ENCODE data around the gene TNFRSF12A.

Gene TNFRSF12A

DNA sequence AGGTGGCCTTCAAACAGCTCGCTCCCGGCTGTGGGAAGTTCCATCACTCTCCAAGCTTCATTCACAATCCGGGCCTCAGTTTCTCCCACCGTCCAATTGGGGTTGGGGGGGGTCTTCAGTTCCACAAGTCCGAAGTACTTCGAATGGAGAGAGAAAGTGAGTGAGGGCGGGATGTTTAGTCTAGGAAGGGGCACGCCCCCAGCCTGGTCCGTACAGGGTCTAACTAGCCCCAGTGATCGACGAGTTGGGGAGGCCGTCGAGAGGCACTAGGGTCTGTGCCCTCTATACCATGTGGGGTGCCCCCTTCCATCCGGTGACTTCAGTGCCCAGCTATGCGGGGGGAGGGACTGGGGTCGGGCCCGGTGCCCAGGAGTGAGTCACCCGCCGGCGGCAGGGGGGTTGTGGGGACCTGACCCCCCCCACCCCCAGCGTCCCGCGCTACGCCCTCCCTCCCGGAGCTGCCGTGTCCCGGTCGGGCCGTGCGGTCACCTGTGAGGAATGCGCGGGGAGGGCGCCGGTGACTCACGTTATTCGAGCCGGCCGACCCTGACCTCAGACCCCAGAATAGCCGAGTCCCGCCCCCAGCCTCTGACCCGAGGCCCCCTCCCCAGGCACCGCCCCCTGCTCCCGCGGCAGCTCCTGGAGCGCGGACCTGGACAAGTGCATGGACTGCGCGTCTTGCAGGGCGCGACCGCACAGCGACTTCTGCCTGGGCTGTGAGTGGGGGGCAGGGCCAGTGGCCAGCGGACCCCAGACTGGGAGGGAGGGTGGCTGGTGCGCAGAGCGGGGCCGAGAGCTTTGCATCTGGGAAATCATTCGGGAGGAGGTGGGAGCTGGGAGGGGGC, 658 bp downstream of the TNFRSF12A start (continued):
- TF ChIP-seq, protein P1, sequence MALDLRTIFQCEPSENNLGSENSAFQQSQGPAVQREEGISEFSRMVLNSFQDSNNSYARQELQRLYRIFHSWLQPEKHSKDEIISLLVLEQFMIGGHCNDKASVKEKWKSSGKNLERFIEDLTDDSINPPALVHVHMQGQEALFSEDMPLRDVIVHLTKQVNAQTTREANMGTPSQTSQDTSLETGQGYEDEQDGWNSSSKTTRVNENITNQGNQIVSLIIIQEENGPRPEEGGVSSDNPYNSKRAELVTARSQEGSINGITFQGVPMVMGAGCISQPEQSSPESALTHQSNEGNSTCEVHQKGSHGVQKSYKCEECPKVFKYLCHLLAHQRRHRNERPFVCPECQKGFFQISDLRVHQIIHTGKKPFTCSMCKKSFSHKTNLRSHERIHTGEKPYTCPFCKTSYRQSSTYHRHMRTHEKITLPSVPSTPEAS (tag by site-specific recombination; IDR thresholded peaks at IDR 0.05) = peak; percentile 19; the same call in 1 of the 2 replicates
- TF ChIP-seq, protein P2, sequence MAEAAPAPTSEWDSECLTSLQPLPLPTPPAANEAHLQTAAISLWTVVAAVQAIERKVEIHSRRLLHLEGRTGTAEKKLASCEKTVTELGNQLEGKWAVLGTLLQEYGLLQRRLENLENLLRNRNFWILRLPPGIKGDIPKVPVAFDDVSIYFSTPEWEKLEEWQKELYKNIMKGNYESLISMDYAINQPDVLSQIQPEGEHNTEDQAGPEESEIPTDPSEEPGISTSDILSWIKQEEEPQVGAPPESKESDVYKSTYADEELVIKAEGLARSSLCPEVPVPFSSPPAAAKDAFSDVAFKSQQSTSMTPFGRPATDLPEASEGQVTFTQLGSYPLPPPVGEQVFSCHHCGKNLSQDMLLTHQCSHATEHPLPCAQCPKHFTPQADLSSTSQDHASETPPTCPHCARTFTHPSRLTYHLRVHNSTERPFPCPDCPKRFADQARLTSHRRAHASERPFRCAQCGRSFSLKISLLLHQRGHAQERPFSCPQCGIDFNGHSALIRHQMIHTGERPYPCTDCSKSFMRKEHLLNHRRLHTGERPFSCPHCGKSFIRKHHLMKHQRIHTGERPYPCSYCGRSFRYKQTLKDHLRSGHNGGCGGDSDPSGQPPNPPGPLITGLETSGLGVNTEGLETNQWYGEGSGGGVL (tag by site-specific recombination; IDR thresholded peaks at IDR 0.05) = peak; percentile 99
- TF ChIP-seq ZNF404 (tag by site-specific recombination; IDR thresholded peaks at IDR 0.05) (no peak), ZNF561 (tag by site-specific recombination; IDR thresholded peaks at IDR 0.05; ENCODE audit: borderline replicate concordance) (no peak), ZNF157 (tag by site-specific recombination; IDR thresholded peaks at IDR 0.05) (no peak), ZNF292 (tag by site-specific recombination; IDR thresholded peaks at IDR 0.05; ENCODE audit: borderline replicate concordance, low read depth) (no peak), ZBTB1 (tag by site-specific recombination; IDR thresholded peaks at IDR 0.05) (peak; percentile 85), ZSCAN23 (tag by site-specific recombination; IDR thresholded peaks at IDR 0.05) (peak; percentile 86; the same call in 1 of the 2 replicates), ZBTB7A (tag by site-specific recombination; IDR thresholded peaks at IDR 0.05; ENCODE audit: low read depth) (peak; percentile 96), ZNF48 (tag by site-specific recombination; IDR thresholded peaks at IDR 0.05) (no peak), SP3 (tag by site-specific recombination; IDR thresholded peaks at IDR 0.05) (peak; percentile 89), WT1 (tag by site-specific recombination; IDR thresholded peaks at IDR 0.05) (peak; percentile 83), ZNF670 (tag by site-specific recombination; IDR thresholded peaks at IDR 0.05; ENCODE audit: low read depth) (no peak), ZNF830 (tag by site-specific recombination; IDR thresholded peaks at IDR 0.05; ENCODE audit: low read depth) (no peak), ZNF544 (tag by site-specific recombination; IDR thresholded peaks at IDR 0.05) (no peak), ZNF510 (tag by site-specific recombination; IDR thresholded peaks at IDR 0.05; ENCODE audit: insufficient replicate concordance) (no peak), PRDM1 (tag by site-specific recombination; IDR thresholded peaks at IDR 0.05) (no peak)
- TF ChIP-seq, protein P3, sequence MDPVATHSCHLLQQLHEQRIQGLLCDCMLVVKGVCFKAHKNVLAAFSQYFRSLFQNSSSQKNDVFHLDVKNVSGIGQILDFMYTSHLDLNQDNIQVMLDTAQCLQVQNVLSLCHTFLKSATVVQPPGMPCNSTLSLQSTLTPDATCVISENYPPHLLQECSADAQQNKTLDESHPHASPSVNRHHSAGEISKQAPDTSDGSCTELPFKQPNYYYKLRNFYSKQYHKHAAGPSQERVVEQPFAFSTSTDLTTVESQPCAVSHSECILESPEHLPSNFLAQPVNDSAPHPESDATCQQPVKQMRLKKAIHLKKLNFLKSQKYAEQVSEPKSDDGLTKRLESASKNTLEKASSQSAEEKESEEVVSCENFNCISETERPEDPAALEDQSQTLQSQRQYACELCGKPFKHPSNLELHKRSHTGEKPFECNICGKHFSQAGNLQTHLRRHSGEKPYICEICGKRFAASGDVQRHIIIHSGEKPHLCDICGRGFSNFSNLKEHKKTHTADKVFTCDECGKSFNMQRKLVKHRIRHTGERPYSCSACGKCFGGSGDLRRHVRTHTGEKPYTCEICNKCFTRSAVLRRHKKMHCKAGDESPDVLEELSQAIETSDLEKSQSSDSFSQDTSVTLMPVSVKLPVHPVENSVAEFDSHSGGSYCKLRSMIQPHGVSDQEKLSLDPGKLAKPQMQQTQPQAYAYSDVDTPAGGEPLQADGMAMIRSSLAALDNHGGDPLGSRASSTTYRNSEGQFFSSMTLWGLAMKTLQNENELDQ (tag by site-specific recombination; IDR thresholded peaks at IDR 0.05; ENCODE audit: low read depth) = no peak

DNA sequence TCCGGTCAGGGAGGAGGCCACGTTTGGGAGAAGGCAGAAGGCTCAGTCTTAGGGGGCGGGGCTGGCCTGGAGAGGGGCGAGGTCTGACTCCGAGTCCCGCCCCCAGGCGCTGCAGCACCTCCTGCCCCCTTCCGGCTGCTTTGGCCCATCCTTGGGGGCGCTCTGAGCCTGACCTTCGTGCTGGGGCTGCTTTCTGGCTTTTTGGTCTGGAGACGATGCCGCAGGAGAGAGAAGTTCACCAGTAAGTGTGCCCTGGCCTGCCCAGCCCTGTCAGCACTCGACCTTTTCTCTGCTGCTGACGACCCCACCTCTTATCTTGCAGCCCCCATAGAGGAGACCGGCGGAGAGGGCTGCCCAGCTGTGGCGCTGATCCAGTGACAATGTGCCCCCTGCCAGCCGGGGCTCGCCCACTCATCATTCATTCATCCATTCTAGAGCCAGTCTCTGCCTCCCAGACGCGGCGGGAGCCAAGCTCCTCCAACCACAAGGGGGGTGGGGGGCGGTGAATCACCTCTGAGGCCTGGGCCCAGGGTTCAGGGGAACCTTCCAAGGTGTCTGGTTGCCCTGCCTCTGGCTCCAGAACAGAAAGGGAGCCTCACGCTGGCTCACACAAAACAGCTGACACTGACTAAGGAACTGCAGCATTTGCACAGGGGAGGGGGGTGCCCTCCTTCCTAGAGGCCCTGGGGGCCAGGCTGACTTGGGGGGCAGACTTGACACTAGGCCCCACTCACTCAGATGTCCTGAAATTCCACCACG, 1.5 kb downstream of the TNFRSF12A start:
- Histone ChIP-seq H3K27ac (ENCODE audit: extremely low read depth, low read depth, low read length) (peak overlapping the region; percentile 54), H3K9me3 (ENCODE audit: control insufficient read depth, insufficient read depth, low read depth, low read length) (no peaks in the 10 kb centered on the region), H3K36me3 (ENCODE audit: control insufficient read depth in 2 of 2, insufficient read depth in 1 of 2, low read length in 2 of 2) (peaks cover 0 to 14% of the 10 kb centered on the region in 2 experiments; a peak in 1 of 3 replicates), H3K4me1 (ENCODE audit: control insufficient read depth, insufficient read depth, low read length) (peaks cover 21% of the 10 kb centered on the region), H3K4me3 (ENCODE audit: low read depth, low read length) (peak overlapping the region; percentile 75)
- POLR2A ChIA-PET = interaction anchor here (0.6 to 11.9 kb wide), 17 partner anchors 9 to 321 kb away, joined by 3 to 247 read pairs (median 6); partner anchors contain the start of genes CLDN9, FLYWCH2, KREMEN2 and PAQR4
- CTCF ChIA-PET = interaction anchor here (0.6 to 4.1 kb wide), 9 partner anchors 10 to 69 kb away, joined by 3 to 41 read pairs (median 3); no protein-coding TSS in a partner anchor
- TF ChIP-seq GLIS1 (tag by site-specific recombination; IDR thresholded peaks at IDR 0.05) (peak; percentile 98), ZNF24 (tag by site-specific recombination; IDR thresholded peaks at IDR 0.05) (peak; percentile 96), ZNF121 (tag by site-specific recombination; IDR thresholded peaks at IDR 0.05) (no peak), ZNF16 (tag by site-specific recombination; IDR thresholded peaks at IDR 0.05; ENCODE audit: low read depth) (no peak), SP7 (tag by site-specific recombination; IDR thresholded peaks at IDR 0.05) (peak; percentile 87), ZNF140 (tag by site-specific recombination; IDR thresholded peaks at IDR 0.05) (no peak), ZNF302 (tag by site-specific recombination; IDR thresholded peaks at IDR 0.05; ENCODE audit: low read depth) (no peak), BCL11B (tag by site-specific recombination; IDR thresholded peaks at IDR 0.05; ENCODE audit: low read depth) (no peak), EGR2 (tag by site-specific recombination; IDR thresholded peaks at IDR 0.05; ENCODE audit: low read depth) (peak; percentile 68), SP3 (tag by site-specific recombination; IDR thresholded peaks at IDR 0.05) (peak; percentile 10; the same call in 1 of the 2 replicates), GLIS2 (tag by site-specific recombination; IDR thresholded peaks at IDR 0.05) (peak; percentile 77)
- TF ChIP-seq, protein P4, sequence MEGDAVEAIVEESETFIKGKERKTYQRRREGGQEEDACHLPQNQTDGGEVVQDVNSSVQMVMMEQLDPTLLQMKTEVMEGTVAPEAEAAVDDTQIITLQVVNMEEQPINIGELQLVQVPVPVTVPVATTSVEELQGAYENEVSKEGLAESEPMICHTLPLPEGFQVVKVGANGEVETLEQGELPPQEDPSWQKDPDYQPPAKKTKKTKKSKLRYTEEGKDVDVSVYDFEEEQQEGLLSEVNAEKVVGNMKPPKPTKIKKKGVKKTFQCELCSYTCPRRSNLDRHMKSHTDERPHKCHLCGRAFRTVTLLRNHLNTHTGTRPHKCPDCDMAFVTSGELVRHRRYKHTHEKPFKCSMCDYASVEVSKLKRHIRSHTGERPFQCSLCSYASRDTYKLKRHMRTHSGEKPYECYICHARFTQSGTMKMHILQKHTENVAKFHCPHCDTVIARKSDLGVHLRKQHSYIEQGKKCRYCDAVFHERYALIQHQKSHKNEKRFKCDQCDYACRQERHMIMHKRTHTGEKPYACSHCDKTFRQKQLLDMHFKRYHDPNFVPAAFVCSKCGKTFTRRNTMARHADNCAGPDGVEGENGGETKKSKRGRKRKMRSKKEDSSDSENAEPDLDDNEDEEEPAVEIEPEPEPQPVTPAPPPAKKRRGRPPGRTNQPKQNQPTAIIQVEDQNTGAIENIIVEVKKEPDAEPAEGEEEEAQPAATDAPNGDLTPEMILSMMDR (tag by site-specific recombination; IDR thresholded peaks at IDR 0.05) = peak; percentile 97
